Activated naive CD4-positive, alpha-beta T cell treated with anti-CD3 and anti-CD28 coated beads for 36 hours (primary cell): ENCODE measurements around the gene SH2D1A. TPM values are rescaled to one million over a fixed set of nuclear protein-coding genes. Genes with fewer than 3 reads are reported as not detected.

ENCODE experiments used
- total RNA-seq, 2 experiments: library from RNA; stranded (reverse); gene quantifications; one replicate each; pipeline ENCODE4 v1.2.3, GENCODE V29; 2021

SH2D1A gene
- total RNA-seq, 2 experiments from 2014 or later: 17.0 to 17.2 TPM

Other genes with a start within 250 kb of the SH2D1A start
- under 1 TPM in 1 of 2 experiments, not detected in 1; 0.07 TPM for gene TEX13D, start 13.9 kb upstream of the SH2D1A start, total RNA-seq